Panc1 (cell line): ENCODE results near the gene CENPC.

Experiments used
- SIN3A ChIP-seq: IDR thresholded peaks from 2 replicates; pipeline ENCODE4 v1.6.1; 2012; ENCODE audit warnings: low read depth, mild to moderate bottlenecking, low read length, moderate library complexity, borderline replicate concordance; ENCODE audit not compliant: insufficient read depth
- TF ChIP-seq, protein P1 (sequence below): fragments of 450-650 bp; IDR thresholded peaks from 2 replicates; pipeline ENCODE4 v1.5.1; 2017; ENCODE audit warnings: mild to moderate bottlenecking
- TF ChIP-seq, protein P2 (sequence below), 2 experiments: IDR thresholded peaks; 2 replicates each; pipeline ENCODE4 v1.6.1; 2011 to 2012; ENCODE audit warnings: low read depth in 2 of 2, control low read depth in 1 of 2, low read length in 1 of 2, mild to moderate bottlenecking in 1 of 2, moderate library complexity in 1 of 2; ENCODE audit not compliant: insufficient read depth in 1 of 2

DNA sequence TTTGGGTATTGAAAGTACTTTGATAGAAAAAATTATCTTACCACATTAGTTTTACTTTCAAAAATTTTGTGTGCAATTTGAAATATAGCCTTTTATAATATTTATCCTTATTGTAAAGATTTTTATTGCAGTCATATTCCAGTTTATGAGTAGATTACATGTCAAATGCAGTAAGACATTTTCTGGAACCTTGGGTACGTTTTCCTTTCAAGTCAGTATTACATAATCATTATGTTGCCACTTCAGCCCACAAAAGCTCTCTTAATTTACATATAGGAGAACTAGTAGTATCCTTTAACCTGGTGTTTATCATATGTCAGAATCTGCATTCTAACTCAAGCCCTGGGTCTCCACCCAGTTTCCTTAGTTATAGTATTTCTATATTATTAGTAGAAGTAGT lies 98.5 kb downstream of the CENPC start:
- TF ChIP-seq, protein P1, sequence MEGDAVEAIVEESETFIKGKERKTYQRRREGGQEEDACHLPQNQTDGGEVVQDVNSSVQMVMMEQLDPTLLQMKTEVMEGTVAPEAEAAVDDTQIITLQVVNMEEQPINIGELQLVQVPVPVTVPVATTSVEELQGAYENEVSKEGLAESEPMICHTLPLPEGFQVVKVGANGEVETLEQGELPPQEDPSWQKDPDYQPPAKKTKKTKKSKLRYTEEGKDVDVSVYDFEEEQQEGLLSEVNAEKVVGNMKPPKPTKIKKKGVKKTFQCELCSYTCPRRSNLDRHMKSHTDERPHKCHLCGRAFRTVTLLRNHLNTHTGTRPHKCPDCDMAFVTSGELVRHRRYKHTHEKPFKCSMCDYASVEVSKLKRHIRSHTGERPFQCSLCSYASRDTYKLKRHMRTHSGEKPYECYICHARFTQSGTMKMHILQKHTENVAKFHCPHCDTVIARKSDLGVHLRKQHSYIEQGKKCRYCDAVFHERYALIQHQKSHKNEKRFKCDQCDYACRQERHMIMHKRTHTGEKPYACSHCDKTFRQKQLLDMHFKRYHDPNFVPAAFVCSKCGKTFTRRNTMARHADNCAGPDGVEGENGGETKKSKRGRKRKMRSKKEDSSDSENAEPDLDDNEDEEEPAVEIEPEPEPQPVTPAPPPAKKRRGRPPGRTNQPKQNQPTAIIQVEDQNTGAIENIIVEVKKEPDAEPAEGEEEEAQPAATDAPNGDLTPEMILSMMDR = no peak
- TF ChIP-seq, protein P2, sequence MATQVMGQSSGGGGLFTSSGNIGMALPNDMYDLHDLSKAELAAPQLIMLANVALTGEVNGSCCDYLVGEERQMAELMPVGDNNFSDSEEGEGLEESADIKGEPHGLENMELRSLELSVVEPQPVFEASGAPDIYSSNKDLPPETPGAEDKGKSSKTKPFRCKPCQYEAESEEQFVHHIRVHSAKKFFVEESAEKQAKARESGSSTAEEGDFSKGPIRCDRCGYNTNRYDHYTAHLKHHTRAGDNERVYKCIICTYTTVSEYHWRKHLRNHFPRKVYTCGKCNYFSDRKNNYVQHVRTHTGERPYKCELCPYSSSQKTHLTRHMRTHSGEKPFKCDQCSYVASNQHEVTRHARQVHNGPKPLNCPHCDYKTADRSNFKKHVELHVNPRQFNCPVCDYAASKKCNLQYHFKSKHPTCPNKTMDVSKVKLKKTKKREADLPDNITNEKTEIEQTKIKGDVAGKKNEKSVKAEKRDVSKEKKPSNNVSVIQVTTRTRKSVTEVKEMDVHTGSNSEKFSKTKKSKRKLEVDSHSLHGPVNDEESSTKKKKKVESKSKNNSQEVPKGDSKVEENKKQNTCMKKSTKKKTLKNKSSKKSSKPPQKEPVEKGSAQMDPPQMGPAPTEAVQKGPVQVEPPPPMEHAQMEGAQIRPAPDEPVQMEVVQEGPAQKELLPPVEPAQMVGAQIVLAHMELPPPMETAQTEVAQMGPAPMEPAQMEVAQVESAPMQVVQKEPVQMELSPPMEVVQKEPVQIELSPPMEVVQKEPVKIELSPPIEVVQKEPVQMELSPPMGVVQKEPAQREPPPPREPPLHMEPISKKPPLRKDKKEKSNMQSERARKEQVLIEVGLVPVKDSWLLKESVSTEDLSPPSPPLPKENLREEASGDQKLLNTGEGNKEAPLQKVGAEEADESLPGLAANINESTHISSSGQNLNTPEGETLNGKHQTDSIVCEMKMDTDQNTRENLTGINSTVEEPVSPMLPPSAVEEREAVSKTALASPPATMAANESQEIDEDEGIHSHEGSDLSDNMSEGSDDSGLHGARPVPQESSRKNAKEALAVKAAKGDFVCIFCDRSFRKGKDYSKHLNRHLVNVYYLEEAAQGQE (IDR thresholded peaks at IDR 0.05; ENCODE audit: insufficient read depth in 1 of 2, low read depth in 2 of 2, low read length in 1 of 2) = no peak
- no peak for TF ChIP-seq SIN3A
